Ramos (cell line): Measurements from ENCODE around the gene GREB1L.

Source experiments
- in situ Hi-C: fragments of 300-500 bp; cut with MboI; formaldehyde crosslinking; loops from one replicate; pipeline ENCODE4 v1.14.3; 2022; ENCODE audit warnings: low sequenced_read_pairs; ENCODE audit not compliant: unreplicated experiment

The GREB1L gene

DNA sequence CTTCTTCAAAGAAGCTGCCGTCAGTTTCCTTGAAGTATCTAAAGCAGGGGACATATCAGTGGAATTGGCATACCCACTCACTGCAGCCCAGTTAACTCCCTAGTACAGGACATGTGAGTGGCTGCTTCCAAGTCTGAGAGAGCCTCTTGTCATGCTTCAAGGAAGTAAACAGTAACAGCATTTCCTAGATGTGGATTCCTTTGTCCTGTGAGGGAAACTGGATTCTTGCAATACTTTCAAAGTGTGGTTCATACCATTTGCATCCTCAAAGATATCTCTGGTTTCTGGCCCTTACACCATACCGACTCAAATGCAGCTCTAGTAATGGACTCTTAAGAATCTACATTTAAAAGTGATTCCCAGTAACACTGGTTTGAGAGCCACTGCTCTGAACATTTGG lies 271.3 kb downstream of the GREB1L start:
- in situ Hi-C loops = no loop called here

DNA sequence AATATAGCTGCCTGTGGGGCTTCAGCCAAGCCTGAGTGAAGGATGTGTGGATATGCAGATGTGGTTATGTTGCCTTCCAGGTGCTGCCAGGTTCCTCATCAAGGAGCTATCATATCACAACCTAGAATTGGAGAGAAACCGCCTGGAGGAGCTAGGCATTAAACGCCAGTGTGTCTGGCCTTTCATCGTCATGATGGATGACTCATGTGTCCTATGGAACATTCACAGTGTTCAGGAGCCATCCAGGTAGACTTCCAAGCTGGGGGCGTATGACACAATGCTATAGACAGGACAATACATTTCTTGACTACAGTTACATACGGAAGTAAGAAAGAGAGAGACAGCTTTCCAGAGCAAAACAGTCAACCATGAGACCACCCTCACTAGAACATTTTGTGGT lies 271.7 kb downstream of the GREB1L start:
- in situ Hi-C loops = no loop called here

DNA sequence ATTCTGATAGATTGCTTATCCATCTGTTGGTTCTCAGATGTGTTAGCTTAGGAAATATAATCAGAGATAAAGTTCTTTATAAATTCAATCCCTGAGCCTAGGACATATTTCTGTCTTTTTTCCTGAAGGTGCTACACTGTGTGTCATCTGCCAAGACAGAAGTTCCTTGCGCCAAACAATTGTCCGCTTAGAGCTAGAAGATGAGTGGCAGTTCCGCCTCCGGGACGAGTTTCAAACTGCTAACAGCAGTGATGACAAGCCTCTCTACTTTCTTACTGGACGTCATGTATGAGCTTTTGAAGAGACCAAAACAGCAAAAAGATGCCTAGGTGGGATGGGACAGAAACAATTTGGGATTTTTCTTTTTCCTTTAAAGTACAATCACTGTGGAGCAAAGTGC lies 280.5 kb downstream of the GREB1L start:
- in situ Hi-C loops = no loop called here

DNA sequence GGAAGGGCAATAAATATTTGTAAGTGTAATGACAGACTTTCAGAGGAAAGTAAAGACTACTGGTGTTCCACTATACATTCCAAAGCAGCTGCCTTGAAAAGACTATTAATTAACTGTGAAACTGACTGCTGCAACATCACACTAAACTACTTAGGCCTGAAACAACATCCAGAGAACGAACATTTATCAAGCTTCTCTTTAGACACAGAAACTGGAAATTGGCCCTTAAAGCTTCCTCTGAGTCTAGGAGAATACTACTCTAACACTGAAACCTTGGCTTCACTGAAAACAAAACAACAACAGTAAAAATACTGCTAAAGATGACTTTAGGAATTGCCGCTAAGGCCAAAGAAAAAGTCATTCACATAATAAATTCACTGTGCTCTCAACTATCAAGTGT lies 283.9 kb downstream of the GREB1L start:
- in situ Hi-C loops = loop anchor here (25.0 kb wide), 1 partner anchor 339 kb away; no protein-coding TSS in a partner anchor

DNA sequence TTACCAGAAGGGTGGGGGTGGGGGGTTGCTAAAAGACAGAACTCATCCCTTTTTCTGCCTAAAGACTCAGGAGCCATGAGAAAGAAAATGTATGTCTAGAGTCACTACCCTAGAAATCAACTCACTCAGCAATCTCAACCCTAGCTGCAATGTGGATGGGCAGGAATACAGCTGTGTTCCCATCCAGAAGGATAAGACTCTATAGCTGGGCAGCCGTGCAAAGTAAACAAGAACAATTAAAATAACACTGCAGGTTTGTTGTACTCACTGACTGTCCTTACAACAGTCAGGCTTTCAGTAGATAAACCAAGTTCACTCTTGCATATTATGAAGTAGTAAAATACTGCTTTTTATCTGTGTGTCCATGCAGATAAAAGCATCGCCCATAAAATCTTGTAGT lies 284.4 kb downstream of the GREB1L start:
- in situ Hi-C loops = loop anchor here (25.0 kb wide), 1 partner anchor 339 kb away; no protein-coding TSS in a partner anchor

DNA sequence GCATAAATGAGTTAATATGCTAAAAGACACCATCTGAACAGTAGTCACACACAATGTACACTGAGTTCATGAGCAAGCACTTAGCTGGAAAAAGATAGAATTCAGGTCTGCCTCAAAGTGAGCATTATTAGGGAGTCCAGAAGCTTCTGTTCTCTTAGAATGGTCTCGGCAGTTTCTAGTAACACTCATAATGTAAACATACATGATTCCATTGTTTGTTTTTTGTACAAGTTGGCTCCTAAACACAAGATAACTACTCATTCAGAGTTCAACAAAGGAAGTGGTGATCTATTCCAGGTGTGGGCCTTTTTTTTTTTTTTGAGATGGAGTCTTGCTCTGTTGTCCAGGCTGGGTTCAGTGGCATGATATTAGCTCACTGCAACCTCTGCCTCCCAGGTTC lies 292.3 kb downstream of the GREB1L start:
- in situ Hi-C loops = loop anchor here (25.0 kb wide), 1 partner anchor 347 kb away; no protein-coding TSS in a partner anchor

GRCh38 chr18:21538230-21538629 lies 296.2 kb downstream of the GREB1L start:
- in situ Hi-C loops = loop anchor here (25.0 kb wide), 1 partner anchor 351 kb away; no protein-coding TSS in a partner anchor

GRCh38 chr18:21546423-21546822 lies 304.4 kb downstream of the GREB1L start:
- in situ Hi-C loops = loop anchor here (25.0 kb wide), 1 partner anchor 359 kb away; no protein-coding TSS in a partner anchor

GRCh38 chr18:21548647-21549046 lies 306.6 kb downstream of the GREB1L start:
- in situ Hi-C loops = loop anchor here (25.0 kb wide), 1 partner anchor 361 kb away; no protein-coding TSS in a partner anchor

- in situ Hi-C loops = loop anchor here (25.0 kb wide), 1 partner anchor 488 kb away; no protein-coding TSS in a partner anchor
Measured at GRCh38 chr18:21550510-21550970, 308.5 kb downstream of the GREB1L start.

- in situ Hi-C loops = loop anchor here (25.0 kb wide), 1 partner anchor 495 kb away; no protein-coding TSS in a partner anchor
Measured at GRCh38 chr18:21557607-21558253, 315.7 kb downstream of the GREB1L start.

GRCh38 chr18:21559195-21559594 lies 317.2 kb downstream of the GREB1L start:
- in situ Hi-C loops = loop anchor here (25.0 kb wide), 1 partner anchor 497 kb away; no protein-coding TSS in a partner anchor

DNA sequence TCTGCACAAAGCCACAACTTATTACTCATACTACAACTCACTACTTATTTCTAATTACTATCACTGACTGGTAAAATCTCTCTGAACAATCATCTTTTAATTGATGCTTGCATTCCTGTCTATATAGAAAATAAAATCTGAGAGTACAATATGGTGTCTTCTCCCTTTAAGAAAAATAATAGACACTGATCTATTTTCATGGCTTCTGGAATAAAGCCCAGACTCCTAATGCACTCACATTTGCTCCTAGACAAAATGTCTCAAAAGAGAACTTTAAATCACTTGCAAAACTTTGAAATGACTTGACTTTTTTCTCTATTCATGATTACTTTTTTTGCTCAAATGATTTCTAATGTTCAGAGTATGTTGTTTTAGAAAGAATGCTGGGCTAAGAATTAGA lies 329.7 kb downstream of the GREB1L start:
- in situ Hi-C loops = loop anchor here (25.0 kb wide), 1 partner anchor 509 kb away; no protein-coding TSS in a partner anchor
